Astrocyte (in vitro differentiated cells and primary cell): ENCODE results near the gene DEPDC1B. TPM values are rescaled to one million over a fixed set of nuclear protein-coding genes. Genes with fewer than 3 reads are reported as not detected.
A peak's percentile ranks its signal among the peaks of the same experiment; 100 is the strongest.

Source experiments
- DNase-seq: peaks from one replicate; pipeline ENCODE4 v3.0.0-alpha.2; 2010; ENCODE audit warnings: low read depth
- FAIRE-seq: peaks from 2 replicates; lab custom pipeline; 2011; peaks lifted over from hg19 to GRCh38; lab: Jason Lieb, UNC
- H2AFZ ChIP-seq: 2 replicates; pipeline ENCODE4 v1.6.0; 2012; ENCODE audit warnings: low read depth, low read length, inconsistent platforms
- H3K27ac ChIP-seq: 2 replicates; pipeline ENCODE4 v1.5.1; 2011; ENCODE audit warnings: low read depth, low read length, inconsistent platforms
- H3K27me3 ChIP-seq: 2 replicates; pipeline ENCODE4 v1.6.0; 2011; ENCODE audit warnings: low read length, inconsistent platforms; ENCODE audit not compliant: insufficient read depth
- H3K36me3 ChIP-seq: 2 replicates; pipeline ENCODE4 v1.5.1; 2011; ENCODE audit warnings: low read length, inconsistent platforms; ENCODE audit not compliant: insufficient read depth
- H3K4me1 ChIP-seq: 2 replicates; pipeline ENCODE4 v1.5.1; 2011; ENCODE audit warnings: low read length, inconsistent platforms; ENCODE audit not compliant: insufficient read depth
- H3K4me2 ChIP-seq: 2 replicates; pipeline ENCODE4 v1.6.0; 2012; ENCODE audit warnings: low read length, inconsistent platforms
- H3K4me3 ChIP-seq: 2 replicates; pipeline ENCODE4 v1.5.1; 2011; ENCODE audit warnings: low read depth, mild to moderate bottlenecking, low read length, inconsistent platforms; ENCODE audit not compliant: insufficient read depth
- H3K79me2 ChIP-seq: 2 replicates; pipeline ENCODE4 v1.6.0; 2012; ENCODE audit warnings: mild to moderate bottlenecking, low read length, inconsistent platforms; ENCODE audit not compliant: insufficient read depth
- H3K9ac ChIP-seq: 2 replicates; pipeline ENCODE4 v1.6.0; 2012; ENCODE audit warnings: mild to moderate bottlenecking, low read length, inconsistent platforms
- H3K9me3 ChIP-seq: 2 replicates; pipeline ENCODE4 v1.5.1; 2012; ENCODE audit warnings: low read depth, mild to moderate bottlenecking, low read length, inconsistent platforms; ENCODE audit not compliant: insufficient read depth
- H4K20me1 ChIP-seq: 2 replicates; pipeline ENCODE4 v1.6.0; 2012; ENCODE audit warnings: low read length, inconsistent platforms; ENCODE audit not compliant: insufficient read depth
- H3K27ac Mint-ChIP-seq: one replicate; pipeline ENCODE4 v1.8.0; 2021; ENCODE audit warnings: mild to moderate bottlenecking, mixed read lengths; ENCODE audit not compliant: unreplicated experiment
- H3K27me3 Mint-ChIP-seq: one replicate; pipeline ENCODE4 v1.8.0; 2021; ENCODE audit warnings: low read depth, mixed read lengths; ENCODE audit not compliant: unreplicated experiment
- H3K36me3 Mint-ChIP-seq: one replicate; pipeline ENCODE4 v1.8.0; 2021; ENCODE audit warnings: low read depth, mixed read lengths; ENCODE audit not compliant: unreplicated experiment
- H3K4me1 Mint-ChIP-seq: one replicate; pipeline ENCODE4 v1.8.0; 2021; ENCODE audit warnings: low read depth, mixed read lengths; ENCODE audit not compliant: unreplicated experiment
- H3K4me3 Mint-ChIP-seq: one replicate; pipeline ENCODE4 v1.8.0; 2021; ENCODE audit warnings: mild to moderate bottlenecking, moderate library complexity, mixed read lengths; ENCODE audit not compliant: unreplicated experiment
- H3K9me3 Mint-ChIP-seq: one replicate; pipeline ENCODE4 v1.8.0; 2021; ENCODE audit warnings: mild to moderate bottlenecking, mixed read lengths; ENCODE audit not compliant: unreplicated experiment
- EZH2 ChIP-seq: IDR thresholded peaks from 2 replicates; pipeline ENCODE4 v1.6.1; 2012; ENCODE audit warnings: mild to moderate bottlenecking, low read length, inconsistent platforms; ENCODE audit not compliant: insufficient read depth
- total RNA-seq: library from RNA; stranded (reverse); gene quantifications from 2 replicates; pipeline ENCODE4 v1.2.1, GENCODE V29; 2021
- TF ChIP-seq, protein P1 (sequence below): IDR thresholded peaks from 2 replicates; pipeline ENCODE4 v1.5.1; 2011; ENCODE audit warnings: low read depth, mild to moderate bottlenecking, inconsistent platforms, low read length, moderate library complexity; ENCODE audit not compliant: insufficient read depth

The DEPDC1B gene
- total RNA-seq, 1 donor from 2014 or later, result 2.2 TPM

GRCh38 chr5:60698336-60698735 is 1.6 kb downstream of the DEPDC1B start:
- H3K27ac Mint-ChIP-seq, result no peak overlapping the region
- H3K4me1 ChIP-seq, result no peaks in the 10 kb centered on the region
- H3K4me3 ChIP-seq, result no peak overlapping the region
- H3K9me3 Mint-ChIP-seq, result no peaks in the 10 kb centered on the region
- H3K36me3 Mint-ChIP-seq, result no peaks in the 10 kb centered on the region
- FAIRE-seq, result no peak
- H3K4me2 ChIP-seq, result peak overlapping the region; percentile 99
- peaks cover 55% of the 10 kb centered on the region for H3K79me2 ChIP-seq
- H3K36me3 ChIP-seq, result no peaks in the 10 kb centered on the region
- no peak overlapping the region for H3K27ac ChIP-seq
- no peak overlapping the region for H3K4me3 Mint-ChIP-seq
- no peaks in the 10 kb centered on the region for H3K4me1 Mint-ChIP-seq
- H2AFZ ChIP-seq, result no peak overlapping the region
- no peaks in the 10 kb centered on the region for H3K27me3 ChIP-seq
- no peak for DNase-seq
- TF ChIP-seq, protein P1, sequence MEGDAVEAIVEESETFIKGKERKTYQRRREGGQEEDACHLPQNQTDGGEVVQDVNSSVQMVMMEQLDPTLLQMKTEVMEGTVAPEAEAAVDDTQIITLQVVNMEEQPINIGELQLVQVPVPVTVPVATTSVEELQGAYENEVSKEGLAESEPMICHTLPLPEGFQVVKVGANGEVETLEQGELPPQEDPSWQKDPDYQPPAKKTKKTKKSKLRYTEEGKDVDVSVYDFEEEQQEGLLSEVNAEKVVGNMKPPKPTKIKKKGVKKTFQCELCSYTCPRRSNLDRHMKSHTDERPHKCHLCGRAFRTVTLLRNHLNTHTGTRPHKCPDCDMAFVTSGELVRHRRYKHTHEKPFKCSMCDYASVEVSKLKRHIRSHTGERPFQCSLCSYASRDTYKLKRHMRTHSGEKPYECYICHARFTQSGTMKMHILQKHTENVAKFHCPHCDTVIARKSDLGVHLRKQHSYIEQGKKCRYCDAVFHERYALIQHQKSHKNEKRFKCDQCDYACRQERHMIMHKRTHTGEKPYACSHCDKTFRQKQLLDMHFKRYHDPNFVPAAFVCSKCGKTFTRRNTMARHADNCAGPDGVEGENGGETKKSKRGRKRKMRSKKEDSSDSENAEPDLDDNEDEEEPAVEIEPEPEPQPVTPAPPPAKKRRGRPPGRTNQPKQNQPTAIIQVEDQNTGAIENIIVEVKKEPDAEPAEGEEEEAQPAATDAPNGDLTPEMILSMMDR, result no peak
- TF ChIP-seq EZH2, result no peak
- H3K9ac ChIP-seq, result no peak overlapping the region
- H4K20me1 ChIP-seq, result no peaks in the 10 kb centered on the region
- H3K9me3 ChIP-seq, result no peaks in the 10 kb centered on the region
- no peaks in the 10 kb centered on the region for H3K27me3 Mint-ChIP-seq

GRCh38 chr5:60690326-60690725 is 9.6 kb downstream of the DEPDC1B start:
- Histone ChIP-seq H3K4me3 (no peak overlapping the region), H3K27me3 (no peaks in the 10 kb centered on the region), H2AFZ (no peak overlapping the region), H3K79me2 (peaks cover 78% of the 10 kb centered on the region), H3K9ac (no peak overlapping the region), H3K4me1 (no peaks in the 10 kb centered on the region), H3K9me3 (no peaks in the 10 kb centered on the region), H3K36me3 (no peaks in the 10 kb centered on the region), H4K20me1 (no peaks in the 10 kb centered on the region), H3K27ac (no peak overlapping the region), H3K4me2 (no peak overlapping the region)
- no peak overlapping the region for H3K27ac Mint-ChIP-seq
- H3K9me3 Mint-ChIP-seq, result no peaks in the 10 kb centered on the region
- no peak for FAIRE-seq
- H3K36me3 Mint-ChIP-seq, result no peaks in the 10 kb centered on the region
- no peak overlapping the region for H3K4me3 Mint-ChIP-seq
- H3K27me3 Mint-ChIP-seq, result no peaks in the 10 kb centered on the region
- TF ChIP-seq, protein P1, result no peak
- TF ChIP-seq EZH2, result no peak
- H3K4me1 Mint-ChIP-seq, result no peaks in the 10 kb centered on the region
- no peak for DNase-seq

GRCh38 chr5:60688980-60689379 is 11.0 kb downstream of the DEPDC1B start:
- Histone ChIP-seq H3K27me3 (no peaks in the 10 kb centered on the region), H3K4me1 (no peaks in the 10 kb centered on the region), H3K9me3 (no peaks in the 10 kb centered on the region), H3K79me2 (peaks cover 70% of the 10 kb centered on the region), H4K20me1 (no peaks in the 10 kb centered on the region), H3K4me3 (no peak overlapping the region), H3K27ac (no peak overlapping the region), H3K36me3 (no peaks in the 10 kb centered on the region), H3K9ac (no peak overlapping the region), H3K4me2 (no peak overlapping the region), H2AFZ (no peak overlapping the region)
- TF ChIP-seq, protein P1, result no peak
- no peak for TF ChIP-seq EZH2
- no peak overlapping the region for H3K27ac Mint-ChIP-seq
- DNase-seq (no peak), FAIRE-seq (no peak)
- H3K27me3 Mint-ChIP-seq, result no peaks in the 10 kb centered on the region
- H3K4me1 Mint-ChIP-seq, result no peaks in the 10 kb centered on the region
- H3K4me3 Mint-ChIP-seq, result no peak overlapping the region
- no peaks in the 10 kb centered on the region for H3K9me3 Mint-ChIP-seq
- H3K36me3 Mint-ChIP-seq, result no peaks in the 10 kb centered on the region
